Psoas muscle (tissue), 8 donors: ENCODE data around the gene TMEM132C. TPM values are rescaled to one million over a fixed set of nuclear protein-coding genes. Genes with fewer than 3 reads are reported as not detected.
"Not testable (repeated sequence)": the region's sequence is repeated elsewhere in the genome, so short reads cannot be mapped to it uniquely, and the experiment has no call there.

Experiments used
- ATAC-seq, 4 donors: fragments of 200-7000 bp; cut with Tn5 transposase; one replicate each; pipeline ENCODE4 v1.9.1; 2020; ENCODE audit warnings: moderate library complexity in 3 of 4, mild to moderate bottlenecking in 2 of 4
- DNase-seq, 2 donors: peaks; one replicate each; pipeline ENCODE4 v3.0.0-alpha.2; 2020
- H3K27ac ChIP-seq: fragments of 200-600 bp; one replicate; pipeline ENCODE4 v1.8.0; 2022
- H3K27me3 ChIP-seq, 3 donors: fragments of 200-600 bp in 1 of 3; one replicate each; pipeline versions ENCODE4 v1.6.1 to v1.8.0; 2013 to 2022; ENCODE audit warnings: low read length in 2 of 3, mild to moderate bottlenecking in 2 of 3, moderate library complexity in 1 of 3; ENCODE audit not compliant: insufficient read depth in 3 of 3
- H3K36me3 ChIP-seq, 2 donors: fragments of 200-600 bp in 1 of 2; one replicate each; pipeline versions ENCODE4 v1.6.1 to v1.8.0; 2013 to 2022; ENCODE audit warnings: low read depth in 1 of 2, mild to moderate bottlenecking in 1 of 2, moderate library complexity in 1 of 2; ENCODE audit not compliant: insufficient read depth in 1 of 2
- H3K4me1 ChIP-seq: fragments of 200-600 bp; one replicate; pipeline ENCODE4 v1.8.0; 2022
- H3K4me3 ChIP-seq: fragments of 200-600 bp; one replicate; pipeline ENCODE4 v1.8.0; 2022; ENCODE audit warnings: mild to moderate bottlenecking
- H3K9me3 ChIP-seq: fragments of 200-600 bp; one replicate; pipeline ENCODE4 v1.8.0; 2022
- WGBS, 3 donors: extraction: QIAGEN DNeasy Blood & Tissue Kit; methylation state at CpG; one replicate each; pipeline versions ENCODE4 v1.1.6 to v1.1.7; 2013; 5-methylcytosine and 5-hydroxymethylcytosine counted together
- intact Hi-C, 2 donors: fragments of 100-400 bp; cut with DNase I; formaldehyde crosslinking; loops; one replicate each; pipeline versions ENCODE4 v1.11.0 to v1.14.2; 2022
- polyA plus RNA-seq, 3 donors: library from polyadenylated mRNA; stranded (reverse); fragments of 200-250 nt; gene quantifications; one replicate each; pipeline ENCODE4 v1.2.3, GENCODE V29; 2013
- total RNA-seq, 4 donors: library from RNA; stranded (reverse); fragmentation: NEBNext Ultra II Directional in 2 of 4; extraction: Animal tissue kit (Norgen Biotek cat#: 25700) in 2 of 4; gene quantifications; one replicate each; pipeline versions ENCODE4 v1.2.1 to v1.2.4, GENCODE V29; 2021 to 2023
- TF ChIP-seq, protein P1 (sequence below): fragments of 200-600 bp; IDR thresholded peaks from one replicate; pipeline ENCODE4 v1.8.0; 2022; ENCODE audit warnings: antibody characterized with exemption
- donor health status: healthy with polysubstance abuse.
- donor health status: DM: no; HTN: no; CAD: no; lungs with moderate emphysema.
- donor health status: Bipolar disorder and iron deficiency.
- donor health status: healthy.
- donor health status: DM: yes; HTN: yes; CAD: no.
- donor health status: DM: no; HTN: no; CAD: no.
- donor health status: DM: no; HTN: no; CAD: no.
- donor health status: DM: yes; HTN: yes; CAD: no.

Gene TMEM132C
- total and polyA plus RNA-seq, 7 donors: 0.16 to 0.77 (median 0.47) TPM

GRCh38 chr12:128483526-128484255, 216.7 kb downstream of the TMEM132C start:
- WGBS, 3 donors: 80 to 82% (median 81%) methylated on average over 9 of the region's 9 CpGs
- no peak for ATAC-seq

GRCh38 chr12:128497376-128497775, 230.4 kb downstream of the TMEM132C start:
- H3K9me3 ChIP-seq, ATAC-seq, H3K27ac ChIP-seq, intact Hi-C loops, H3K36me3 ChIP-seq, H3K27me3 ChIP-seq, H3K4me3 ChIP-seq, DNase-seq, H3K4me1 ChIP-seq: not testable (repeated sequence)
- 90 to 95% (median 92%) methylated on average over 13 of the region's 13 CpGs for WGBS, 3 donors

More at GRCh38 chr12:128483526-128484255, 216.7 kb downstream of the TMEM132C start:
- Histone ChIP-seq H3K4me3 (no peak overlapping the region), H3K27me3 (no peaks in the 10 kb centered on the region), H3K36me3 (no peaks in the 10 kb centered on the region), H3K27ac (no peak overlapping the region), H3K4me1 (no peaks in the 10 kb centered on the region), H3K9me3 (no peaks in the 10 kb centered on the region)
- no peak for DNase-seq
- TF ChIP-seq, protein P1, sequence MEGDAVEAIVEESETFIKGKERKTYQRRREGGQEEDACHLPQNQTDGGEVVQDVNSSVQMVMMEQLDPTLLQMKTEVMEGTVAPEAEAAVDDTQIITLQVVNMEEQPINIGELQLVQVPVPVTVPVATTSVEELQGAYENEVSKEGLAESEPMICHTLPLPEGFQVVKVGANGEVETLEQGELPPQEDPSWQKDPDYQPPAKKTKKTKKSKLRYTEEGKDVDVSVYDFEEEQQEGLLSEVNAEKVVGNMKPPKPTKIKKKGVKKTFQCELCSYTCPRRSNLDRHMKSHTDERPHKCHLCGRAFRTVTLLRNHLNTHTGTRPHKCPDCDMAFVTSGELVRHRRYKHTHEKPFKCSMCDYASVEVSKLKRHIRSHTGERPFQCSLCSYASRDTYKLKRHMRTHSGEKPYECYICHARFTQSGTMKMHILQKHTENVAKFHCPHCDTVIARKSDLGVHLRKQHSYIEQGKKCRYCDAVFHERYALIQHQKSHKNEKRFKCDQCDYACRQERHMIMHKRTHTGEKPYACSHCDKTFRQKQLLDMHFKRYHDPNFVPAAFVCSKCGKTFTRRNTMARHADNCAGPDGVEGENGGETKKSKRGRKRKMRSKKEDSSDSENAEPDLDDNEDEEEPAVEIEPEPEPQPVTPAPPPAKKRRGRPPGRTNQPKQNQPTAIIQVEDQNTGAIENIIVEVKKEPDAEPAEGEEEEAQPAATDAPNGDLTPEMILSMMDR: no peak
- intact Hi-C loops: no loop called here

- intact Hi-C loops: no loop called here
- no peak for ATAC-seq
- DNase-seq: no peak
- WGBS, 3 donors: 84 to 85% (median 84%) methylated on average over 7 of the region's 7 CpGs
- Histone ChIP-seq H3K9me3 (peaks cover 3% of the 10 kb centered on the region), H3K36me3 (no peaks in the 10 kb centered on the region), H3K27me3 (no peaks in the 10 kb centered on the region), H3K4me1 (no peaks in the 10 kb centered on the region), H3K4me3 (no peak overlapping the region), H3K27ac (no peak overlapping the region)
- TF ChIP-seq, protein P1: no peak
Observed at GRCh38 chr12:128507470-128507869, 240.5 kb downstream of the TMEM132C start.

GRCh38 chr12:128509170-128509569, 242.2 kb downstream of the TMEM132C start:
- ATAC-seq (no peak), DNase-seq (no peak)
- peaks cover 3% of the 10 kb centered on the region for H3K9me3 ChIP-seq
- no peak overlapping the region for H3K27ac ChIP-seq
- no peaks in the 10 kb centered on the region for H3K4me1 ChIP-seq
- WGBS, 3 donors: 90 to 93% (median 90%) methylated on average over 4 of the region's 4 CpGs
- TF ChIP-seq, protein P1: no peak
- intact Hi-C loops: no loop called here
- no peaks in the 10 kb centered on the region for H3K36me3 ChIP-seq
- H3K4me3 ChIP-seq: no peak overlapping the region
- no peaks in the 10 kb centered on the region for H3K27me3 ChIP-seq

DNA sequence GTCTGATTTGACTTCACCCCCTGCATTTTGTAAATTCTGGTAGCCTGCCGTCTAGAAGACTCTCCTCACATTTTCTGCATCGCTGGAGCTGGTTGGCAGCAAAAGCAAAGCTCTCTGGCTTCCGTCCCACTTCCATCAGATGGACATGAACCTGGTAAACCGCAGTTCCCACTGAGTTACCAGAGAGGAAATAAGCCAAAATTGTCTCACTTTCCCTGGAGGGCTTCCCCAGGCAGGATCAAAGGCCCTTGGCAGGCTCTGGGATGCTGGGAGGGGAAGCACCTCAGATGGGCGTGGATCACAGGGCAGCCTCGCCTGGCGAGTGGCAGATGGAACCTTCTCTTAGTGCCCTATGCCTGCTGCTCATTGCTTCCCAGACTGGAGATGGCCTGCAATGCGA, 243.5 kb downstream of the TMEM132C start:
- 57 to 66% (median 58%) methylated on average over 8 of the region's 8 CpGs for WGBS, 3 donors

More for the DNA sequence above, 243.5 kb downstream of the TMEM132C start:
- H3K4me1 ChIP-seq: no peaks in the 10 kb centered on the region
- ATAC-seq (no peak), DNase-seq (no peak)
- no peak overlapping the region for H3K4me3 ChIP-seq
- intact Hi-C loops: no loop called here
- H3K9me3 ChIP-seq: no peaks in the 10 kb centered on the region
- no peak overlapping the region for H3K27ac ChIP-seq
- no peaks in the 10 kb centered on the region for H3K36me3 ChIP-seq
- TF ChIP-seq, protein P1: no peak
- no peaks in the 10 kb centered on the region for H3K27me3 ChIP-seq
